Fibroblast of skin of right biceps (primary cell): ENCODE results near the gene PRODH.
"Not testable (repeated sequence)": the region's sequence is repeated elsewhere in the genome, so short reads cannot be mapped to it uniquely, and the experiment has no call there.

ENCODE experiments used
- DNase-seq: peaks from one replicate; pipeline ENCODE4 v3.0.0-alpha.2; 2013

The PRODH gene

GRCh38 chr22:18952022-18952421, 15.9 kb upstream of the PRODH start:
- DNase-seq: no peak

- no peak for DNase-seq
Observed at GRCh38 chr22:18950141-18950540, 14.0 kb upstream of the PRODH start.

- DNase-seq: no peak
Observed at GRCh38 chr22:18947905-18948304, 11.8 kb upstream of the PRODH start.

- DNase-seq: not testable (repeated sequence)
Observed at GRCh38 chr22:18947105-18947504, 11.0 kb upstream of the PRODH start.

- DNase-seq: not testable (repeated sequence)
Observed at GRCh38 chr22:18938691-18939090, 2.6 kb upstream of the PRODH start.

- DNase-seq: not testable (repeated sequence)
Observed at GRCh38 chr22:18934688-18935087, 1.4 kb downstream of the PRODH start.

GRCh38 chr22:18933914-18934313, 2.2 kb downstream of the PRODH start:
- DNase-seq: no peak

- DNase-seq: no peak
Observed at GRCh38 chr22:18931905-18932652, 4.0 kb downstream of the PRODH start.

GRCh38 chr22:18929459-18929858, 6.6 kb downstream of the PRODH start:
- no peak for DNase-seq

GRCh38 chr22:18927573-18927972, 8.5 kb downstream of the PRODH start:
- DNase-seq: no peak

- DNase-seq: no peak
Observed at GRCh38 chr22:18927020-18927419, 9.1 kb downstream of the PRODH start.

- no peak for DNase-seq
Observed at GRCh38 chr22:18925368-18926064, 10.6 kb downstream of the PRODH start.

GRCh38 chr22:18920257-18920902, 15.7 kb downstream of the PRODH start:
- not testable (repeated sequence) for DNase-seq

- DNase-seq: not testable (repeated sequence)
Observed at GRCh38 chr22:18917818-18918217, 18.3 kb downstream of the PRODH start.

GRCh38 chr22:18915550-18915949, 20.5 kb downstream of the PRODH start:
- DNase-seq: not testable (repeated sequence)

GRCh38 chr22:18914558-18914957, 21.5 kb downstream of the PRODH start:
- DNase-seq: not testable (repeated sequence)

- DNase-seq: not testable (repeated sequence)
Observed at GRCh38 chr22:18912264-18912946, 23.7 kb downstream of the PRODH start.

GRCh38 chr22:18911535-18911934, 24.6 kb downstream of the PRODH start:
- DNase-seq: not testable (repeated sequence)

GRCh38 chr22:18909556-18909955, 26.5 kb downstream of the PRODH start:
- no peak for DNase-seq

- no peak for DNase-seq
Observed at GRCh38 chr22:18906896-18907295, 29.2 kb downstream of the PRODH start.

- DNase-seq: not testable (repeated sequence)
Observed at GRCh38 chr22:18906410-18906745, 29.7 kb downstream of the PRODH start.

GRCh38 chr22:18905540-18906409, 30.3 kb downstream of the PRODH start, which contains the start of gene DGCR6:
DGCR6 (plus strand) TSS chr22:18906320; CDS start chr22:18906375, 55 bp downstream.
- DNase-seq: no peak
